ENCODE results near the gene OXCT1. TPM values are rescaled to one million over a fixed set of nuclear protein-coding genes. Genes with fewer than 3 reads are reported as not detected.

OXCT1 gene
- total and polyA plus RNA-seq, 2 of the 8 experiments (the other 6 are each of a cell fraction or from before 2014, with no cell fraction given), result 10.1 to 28.2 TPM

- CTCF ChIA-PET (ENCODE audit: partially characterized antibody), result no interaction called here
- FAIRE-seq, result no peak
These were observed 1.6 kb upstream of the OXCT1 start for GRCh38 chr5:41871852-41872251.

More at GRCh38 chr5:41871852-41872251, 1.6 kb upstream of the OXCT1 start:
- no peak overlapping the region for H2AK5ac ChIP-seq (ENCODE audit: low read depth, low read length)
- H3K36me3 ChIP-seq (ENCODE audit: control insufficient read depth in 2 of 4, insufficient read depth in 4 of 4, low read length in 3 of 4), result no peaks in the 10 kb centered on the region
- POLR2A ChIA-PET (ENCODE audit: partially characterized antibody), result no interaction called here
- no peak overlapping the region for H3K4me3 ChIP-seq (ENCODE audit: extremely low read depth in 1 of 4, insufficient read depth in 2 of 4, low read depth in 3 of 4, low read length in 4 of 4)
- no peak overlapping the region for H2BK120ac ChIP-seq (replicated peaks; ENCODE audit: low read depth, low read length)
- H3K4me2 ChIP-seq (ENCODE audit: insufficient read depth in 1 of 2, low read depth in 2 of 2, low read length in 2 of 2), result no peak overlapping the region
- H3K27ac ChIP-seq (ENCODE audit: low read depth, low read length), result no peak overlapping the region
- H3K4ac ChIP-seq (replicated peaks; ENCODE audit: insufficient read length, low read depth, low read length), result no peak overlapping the region
- H3K18ac ChIP-seq (ENCODE audit: extremely low read depth, low read length), result no peak overlapping the region
- no peak overlapping the region for H2BK12ac ChIP-seq (ENCODE audit: low read depth, low read length)
- no peak for DNase-seq (ENCODE audit: low read depth in 1 of 2, low spot score in 2 of 2)
- H4K8ac ChIP-seq (ENCODE audit: extremely low read depth, insufficient read depth, low read length), result no peak overlapping the region
- no peaks in the 10 kb centered on the region for H3K9me3 ChIP-seq (ENCODE audit: insufficient read depth in 2 of 2, low read depth in 1 of 2, low read length in 1 of 2)
- no peak overlapping the region for H2BK5ac ChIP-seq (ENCODE audit: low read depth, low read length)
- H3K79me2 ChIP-seq (ENCODE audit: control insufficient read depth in 1 of 2, insufficient read depth in 2 of 2, low read length in 2 of 2), result peaks cover 0 to 9% of the 10 kb centered on the region in 2 experiments; a peak in 1 of 4 replicates
- WGBS, 2 experiments (ENCODE audit: extremely low coverage in 1 of 2, insufficient coverage in 1 of 2, insufficient read length in 1 of 2, insufficient replicate concordance in 2 of 2, low coverage in 1 of 2, low lambda C conversion rate in 2 of 2, missing lambda C conversion rate in 1 of 2), result 87% methylated on average over 2 of the region's 2 CpGs; no CpG with 5 or more reads in 1 of the 2 experiments
- H4K91ac ChIP-seq (replicated peaks; ENCODE audit: insufficient read length, low read length), result no peak overlapping the region
- no peak overlapping the region for H3K9ac ChIP-seq (replicated peaks in 1 of 4; ENCODE audit: extremely low read depth in 1 of 4, low read depth in 3 of 4, low read length in 3 of 4)
- 0 out of 2 replicates have a peak, but pooled peaks cover 2% of the 10 kb centered on the region for H3K79me1 ChIP-seq (ENCODE audit: low read depth, low read length)
- H3K14ac ChIP-seq (ENCODE audit: insufficient read length), result no peak overlapping the region
- peaks cover 11% of the 10 kb centered on the region; the same call in 1 of the 2 replicates for H3K23me2 ChIP-seq (ENCODE audit: low read depth, low read length)
- H2BK20ac ChIP-seq (ENCODE audit: low read length), result no peak overlapping the region
- peaks cover 0 to 10% (median 3%) of the 10 kb centered on the region in 4 experiments; a peak in 4 of 7 replicates for H3K4me1 ChIP-seq (replicated peaks in 1 of 4; ENCODE audit: control insufficient read depth in 3 of 4, insufficient read depth in 4 of 4, low read length in 3 of 4)
- H3K23ac ChIP-seq (ENCODE audit: insufficient read length), result no peak overlapping the region
- H2AFZ ChIP-seq (ENCODE audit: low read length), result no peak overlapping the region
- peaks cover 2 to 3% of the 10 kb centered on the region in 2 experiments for H4K20me1 ChIP-seq (replicated peaks in 1 of 2; ENCODE audit: control insufficient read depth in 1 of 2, insufficient read depth in 2 of 2, low read length in 2 of 2)
- peaks cover 0 to 24% (median 8%) of the 10 kb centered on the region in 4 experiments; a peak in 5 of 7 replicates for H3K27me3 ChIP-seq (replicated peaks in 1 of 4; ENCODE audit: control insufficient read depth in 3 of 4, extremely low read depth in 1 of 4, insufficient read depth in 3 of 4, low read length in 3 of 4)
- H4K5ac ChIP-seq (ENCODE audit: insufficient read length, low read depth, low read length), result no peak overlapping the region
- H2BK15ac ChIP-seq (ENCODE audit: low read length), result no peak overlapping the region
- H3K56ac ChIP-seq (replicated peaks; ENCODE audit: insufficient read length, low read depth, low read length), result no peak overlapping the region

All from H1 (cell line).